Endodermal cell (in vitro differentiated cells): ENCODE measurements around the gene TUBGCP2. TPM values are rescaled to one million over a fixed set of nuclear protein-coding genes. Genes with fewer than 3 reads are reported as not detected.
A peak's percentile ranks its signal among the peaks of the same experiment; 100 is the strongest.

ENCODE experiments used
- DNase-seq: peaks from one replicate; pipeline ENCODE4 v3.0.0-alpha.2; 2017
- H3K27ac ChIP-seq: 2 replicates; pipeline ENCODE4 v1.5.1; 2013; ENCODE audit warnings: mild to moderate bottlenecking, low read depth, low read length, moderate library complexity
- H3K27me3 ChIP-seq: 2 replicates; pipeline ENCODE4 v1.6.1; 2013; ENCODE audit warnings: mild to moderate bottlenecking, low read length, moderate library complexity; ENCODE audit not compliant: insufficient read depth, control insufficient read depth, poor library complexity, severe bottlenecking
- H3K36me3 ChIP-seq: 2 replicates; pipeline ENCODE4 v1.7.0; 2013; ENCODE audit warnings: mild to moderate bottlenecking, low read length, moderate library complexity; ENCODE audit not compliant: control insufficient read depth, insufficient read depth
- H3K4me1 ChIP-seq: one replicate; pipeline ENCODE4 v1.7.0; 2013; ENCODE audit warnings: low read length; ENCODE audit not compliant: control insufficient read depth, insufficient read depth
- H3K4me3 ChIP-seq: 2 replicates; pipeline ENCODE4 v1.5.1; 2013; ENCODE audit warnings: mild to moderate bottlenecking, low read length, moderate library complexity
- H3K9ac ChIP-seq: 2 replicates; pipeline ENCODE4 v1.6.1; 2013; ENCODE audit warnings: mild to moderate bottlenecking, low read length, moderate library complexity; ENCODE audit not compliant: poor library complexity, severe bottlenecking; ENCODE audit errors: extremely low read depth
- H3K9me3 ChIP-seq: 2 replicates; pipeline ENCODE4 v1.6.1; 2013; ENCODE audit warnings: mild to moderate bottlenecking, low read length, moderate library complexity; ENCODE audit not compliant: control insufficient read depth
- H3K27ac Mint-ChIP-seq: 2 replicates; pipeline ENCODE4 v1.8.0; 2020; ENCODE audit warnings: mixed read lengths
- H3K27me3 Mint-ChIP-seq: 2 replicates; pipeline ENCODE4 v1.8.0; 2021; ENCODE audit warnings: mild to moderate bottlenecking, mixed read lengths; ENCODE audit not compliant: insufficient read depth
- H3K36me3 Mint-ChIP-seq: 2 replicates; pipeline ENCODE4 v1.8.0; 2020; ENCODE audit warnings: low read depth, mixed read lengths
- H3K4me1 Mint-ChIP-seq: 2 replicates; pipeline ENCODE4 v1.8.0; 2020; ENCODE audit warnings: mixed read lengths
- H3K4me3 Mint-ChIP-seq: 2 replicates; pipeline ENCODE4 v1.8.0; 2020; ENCODE audit warnings: mild to moderate bottlenecking, moderate library complexity, mixed read lengths
- H3K9me3 Mint-ChIP-seq: 2 replicates; pipeline ENCODE4 v1.8.0; 2020; ENCODE audit warnings: mild to moderate bottlenecking, mixed read lengths
- whole genome bisulfite sequencing, 2 experiments: methylation state at CpG; one replicate each; pipeline versions ENCODE4 v1.1.5 to v1.1.7; 2013; ENCODE audit warnings: missing lambda C conversion rate in 2 of 2, mixed read lengths in 1 of 2; ENCODE audit not compliant: insufficient coverage in 1 of 2, insufficient read length in 1 of 2; 5-methylcytosine and 5-hydroxymethylcytosine counted together
- total RNA-seq, 2 donors: library from RNA; stranded (reverse); fragmentation: NEBNext Ultra II Directional in 1 of 2; extraction: Animal tissue kit (Norgen Biotek cat#: 25700) in 1 of 2; gene quantifications; 2 replicates in 1 of 2; 3 replicates in 1 of 2; pipeline ENCODE4 v1.2.1, GENCODE V29; 2021
- TF ChIP-seq, protein P1 (sequence below): fragments of 200-600 bp; sonication (generic); conservative IDR thresholded peaks from 2 replicates; pipeline ENCODE4 v1.5.0; 2021; ENCODE audit warnings: antibody characterized with exemption, mild to moderate bottlenecking

The TUBGCP2 gene
- total RNA-seq, 2 donors from 2014 or later, result 52.8 to 63.0 TPM

DNA sequence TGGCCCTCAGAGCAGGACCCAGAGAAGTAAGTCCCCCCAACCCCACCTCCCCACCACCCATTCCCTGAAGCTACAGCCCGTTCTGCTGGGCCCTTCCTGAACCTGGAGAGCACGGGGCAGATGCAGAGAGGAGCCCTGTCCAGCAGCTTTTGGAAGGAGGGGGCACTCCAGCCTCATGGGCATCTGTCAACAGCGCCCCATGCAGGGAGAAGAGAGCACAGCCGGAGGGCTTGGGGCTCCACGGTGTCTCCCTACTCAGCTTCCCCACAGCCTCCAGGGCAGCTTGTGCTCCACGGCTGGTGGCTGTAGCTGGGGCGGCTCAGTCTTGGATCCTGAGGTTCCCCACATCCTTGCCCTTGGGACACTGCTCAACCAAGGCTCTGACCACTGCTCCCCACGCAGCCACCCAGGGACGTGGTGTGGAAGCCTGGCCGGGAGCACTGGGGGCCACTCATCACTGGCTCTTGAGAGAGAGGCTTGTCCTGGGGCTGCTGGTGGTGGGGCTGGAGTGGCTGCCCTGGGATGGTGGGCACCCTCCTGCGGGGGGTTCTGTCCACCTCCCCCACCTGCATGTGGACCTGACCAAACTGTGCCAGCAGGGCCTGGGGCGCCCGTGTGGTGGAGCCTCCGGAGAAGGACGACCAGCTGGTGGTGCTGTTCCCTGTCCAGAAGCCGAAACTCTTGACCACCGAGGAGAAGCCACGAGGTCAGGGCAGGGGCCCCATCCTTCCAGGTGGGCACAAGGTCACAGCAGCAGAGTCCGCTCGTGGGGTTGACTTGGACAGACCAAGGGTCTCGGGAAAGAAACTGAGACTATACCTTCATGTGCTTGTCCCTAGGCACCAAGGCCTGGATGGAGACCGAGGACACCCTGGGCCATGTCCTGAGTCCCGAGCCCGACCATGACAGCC, 43.0 kb upstream of the TUBGCP2 start:
- Mint-ChIP-seq H3K27ac (no peak overlapping the region), H3K36me3 (peaks cover 3% of the 10 kb centered on the region), H3K4me3 (no peak overlapping the region), H3K4me1 (peaks cover 7% of the 10 kb centered on the region), H3K9me3 (no peaks in the 10 kb centered on the region), H3K27me3 (peaks cover 2% of the 10 kb centered on the region)
- TF ChIP-seq, protein P1, sequence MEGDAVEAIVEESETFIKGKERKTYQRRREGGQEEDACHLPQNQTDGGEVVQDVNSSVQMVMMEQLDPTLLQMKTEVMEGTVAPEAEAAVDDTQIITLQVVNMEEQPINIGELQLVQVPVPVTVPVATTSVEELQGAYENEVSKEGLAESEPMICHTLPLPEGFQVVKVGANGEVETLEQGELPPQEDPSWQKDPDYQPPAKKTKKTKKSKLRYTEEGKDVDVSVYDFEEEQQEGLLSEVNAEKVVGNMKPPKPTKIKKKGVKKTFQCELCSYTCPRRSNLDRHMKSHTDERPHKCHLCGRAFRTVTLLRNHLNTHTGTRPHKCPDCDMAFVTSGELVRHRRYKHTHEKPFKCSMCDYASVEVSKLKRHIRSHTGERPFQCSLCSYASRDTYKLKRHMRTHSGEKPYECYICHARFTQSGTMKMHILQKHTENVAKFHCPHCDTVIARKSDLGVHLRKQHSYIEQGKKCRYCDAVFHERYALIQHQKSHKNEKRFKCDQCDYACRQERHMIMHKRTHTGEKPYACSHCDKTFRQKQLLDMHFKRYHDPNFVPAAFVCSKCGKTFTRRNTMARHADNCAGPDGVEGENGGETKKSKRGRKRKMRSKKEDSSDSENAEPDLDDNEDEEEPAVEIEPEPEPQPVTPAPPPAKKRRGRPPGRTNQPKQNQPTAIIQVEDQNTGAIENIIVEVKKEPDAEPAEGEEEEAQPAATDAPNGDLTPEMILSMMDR, result peak; percentile 46
- Histone ChIP-seq H3K4me3 (no peak overlapping the region), H3K9me3 (no peaks in the 10 kb centered on the region), H3K4me1 (peaks cover 8% of the 10 kb centered on the region), H3K27me3 (no peaks in the 10 kb centered on the region), H3K27ac (no peak overlapping the region), H3K9ac (no peak overlapping the region), H3K36me3 (peaks cover 14% of the 10 kb centered on the region)
- DNase-seq, result peak; percentile 84
- 75 to 78% methylated on average over 13 to 24 of the region's 24 CpGs for WGBS, 2 experiments

DNA sequence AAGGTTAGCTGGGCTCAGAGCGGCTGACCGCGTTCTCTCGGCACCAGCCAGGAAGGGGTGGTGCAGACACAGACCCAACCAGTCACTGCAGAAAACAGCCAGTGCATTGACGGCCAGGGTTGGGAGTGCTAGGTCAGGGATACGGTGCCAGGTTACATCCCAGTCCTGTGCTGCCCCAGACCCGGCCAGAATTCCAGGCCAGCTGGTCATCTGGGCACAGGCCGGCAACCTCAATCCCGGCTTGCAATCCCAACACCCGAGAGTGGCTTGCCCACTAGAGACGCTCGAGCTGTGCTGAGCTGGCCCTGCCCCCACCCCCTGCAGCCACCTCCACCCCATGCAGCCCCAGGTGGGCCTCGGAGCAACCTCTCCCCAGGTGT, 42.3 kb upstream of the TUBGCP2 start:
- Histone ChIP-seq H3K27ac (no peak overlapping the region), H3K36me3 (peaks cover 14% of the 10 kb centered on the region), H3K9ac (no peak overlapping the region), H3K9me3 (no peaks in the 10 kb centered on the region), H3K4me3 (no peak overlapping the region), H3K27me3 (no peaks in the 10 kb centered on the region), H3K4me1 (peaks cover 3% of the 10 kb centered on the region)
- TF ChIP-seq, protein P1, result no peak
- peaks cover 2% of the 10 kb centered on the region for H3K27me3 Mint-ChIP-seq
- peaks cover 7% of the 10 kb centered on the region for H3K4me1 Mint-ChIP-seq
- peaks cover 3% of the 10 kb centered on the region for H3K36me3 Mint-ChIP-seq
- DNase-seq, result no peak
- H3K9me3 Mint-ChIP-seq, result no peaks in the 10 kb centered on the region
- WGBS, 2 experiments, result 81 to 86% methylated on average over 5 to 13 of the region's 13 CpGs
- no peak overlapping the region for H3K27ac Mint-ChIP-seq
- H3K4me3 Mint-ChIP-seq, result no peak overlapping the region

DNA sequence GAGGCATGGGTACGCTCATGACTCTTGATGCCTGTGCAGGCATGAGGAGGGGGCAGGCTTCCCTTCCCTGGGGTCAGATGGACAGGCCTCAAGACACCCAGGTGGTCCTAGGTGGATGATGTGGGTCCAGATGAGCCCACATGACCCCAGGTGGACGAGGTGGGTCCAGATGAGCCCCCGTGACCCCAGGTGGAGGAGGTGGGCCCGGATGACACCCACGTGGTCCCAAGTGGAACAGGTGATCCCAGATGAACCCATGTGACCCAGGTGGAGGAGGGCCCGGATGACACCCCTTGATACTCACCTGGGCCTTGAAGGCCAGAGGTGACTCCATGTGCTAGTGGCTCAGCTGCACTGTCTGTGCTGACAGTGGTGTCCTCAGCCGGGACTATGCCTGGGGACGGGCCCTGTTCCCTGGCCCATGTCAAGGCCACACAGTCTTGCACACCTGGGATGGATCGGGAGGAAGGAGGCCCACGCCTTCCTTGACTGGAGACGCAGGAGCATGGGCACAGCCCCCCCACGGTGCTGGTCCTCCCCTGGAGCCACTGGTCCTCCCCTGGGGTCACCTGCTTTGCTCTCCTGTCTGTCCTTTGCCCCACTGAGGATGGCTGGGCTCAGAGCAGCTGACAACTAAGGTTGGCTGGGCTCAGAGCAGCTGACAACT, 41.7 kb upstream of the TUBGCP2 start:
- H3K27ac Mint-ChIP-seq, result no peak overlapping the region
- no peak overlapping the region for H3K4me3 Mint-ChIP-seq
- Histone ChIP-seq H3K9ac (no peak overlapping the region), H3K27me3 (no peaks in the 10 kb centered on the region), H3K4me1 (no peaks in the 10 kb centered on the region), H3K27ac (no peak overlapping the region), H3K36me3 (peaks cover 11% of the 10 kb centered on the region), H3K4me3 (no peak overlapping the region), H3K9me3 (no peaks in the 10 kb centered on the region)
- peaks cover 7% of the 10 kb centered on the region for H3K4me1 Mint-ChIP-seq
- H3K27me3 Mint-ChIP-seq, result peaks cover 7% of the 10 kb centered on the region
- H3K36me3 Mint-ChIP-seq, result peaks cover under 1% of the 10 kb centered on the region
- WGBS, 2 experiments, result 87 to 90% methylated on average over 7 to 12 of the region's 12 CpGs
- H3K9me3 Mint-ChIP-seq, result no peaks in the 10 kb centered on the region
- TF ChIP-seq, protein P1, result no peak
- no peak for DNase-seq
